ENCODE data around the gene ALKAL2.

The ALKAL2 gene

GRCh38 chr2:253202-253638 is 34.7 kb downstream of the ALKAL2 start:
- Histone ChIP-seq H3K27ac (ENCODE audit: low read depth, low read length) (no peak overlapping the region), H3K27me3 (ENCODE audit: control insufficient read depth in 1 of 2, insufficient read depth in 2 of 2, low read length in 2 of 2) (no peaks in the 10 kb centered on the region), H3K36me3 (ENCODE audit: control insufficient read depth in 1 of 2, insufficient read depth in 2 of 2, low read length in 2 of 2) (peaks cover 9 to 14% of the 10 kb centered on the region in 2 donors), H3K9me3 (ENCODE audit: control insufficient read depth in 1 of 2, low read length in 2 of 2) (peaks cover 0 to 6% of the 10 kb centered on the region in 2 donors), H3K4me3 (ENCODE audit: low read depth in 1 of 2, low read length in 2 of 2) (no peak overlapping the region), H3K9ac (ENCODE audit: low read depth in 1 of 2, low read length in 2 of 2) (no peak overlapping the region), H3K4me1 (ENCODE audit: control insufficient read depth in 1 of 2, insufficient read depth in 2 of 2, low read length in 2 of 2) (no peaks in the 10 kb centered on the region)

- Histone ChIP-seq H3K36me3 (ENCODE audit: control insufficient read depth in 1 of 2, insufficient read depth in 2 of 2, low read length in 2 of 2) (peaks cover 9 to 14% of the 10 kb centered on the region in 2 donors), H3K4me1 (ENCODE audit: control insufficient read depth in 1 of 2, insufficient read depth in 2 of 2, low read length in 2 of 2) (no peaks in the 10 kb centered on the region), H3K9me3 (ENCODE audit: control insufficient read depth in 1 of 2, low read length in 2 of 2) (no peaks in the 10 kb centered on the region), H3K27ac (ENCODE audit: low read depth, low read length) (no peak overlapping the region), H3K4me3 (ENCODE audit: low read depth in 1 of 2, low read length in 2 of 2) (no peak overlapping the region), H3K9ac (ENCODE audit: low read depth in 1 of 2, low read length in 2 of 2) (no peak overlapping the region), H3K27me3 (ENCODE audit: control insufficient read depth in 1 of 2, insufficient read depth in 2 of 2, low read length in 2 of 2) (no peaks in the 10 kb centered on the region)
These were observed 35.8 kb downstream of the ALKAL2 start for GRCh38 chr2:252001-252602.

- Histone ChIP-seq H3K36me3 (ENCODE audit: control insufficient read depth in 1 of 2, insufficient read depth in 2 of 2, low read length in 2 of 2) (peaks cover 16 to 23% of the 10 kb centered on the region in 2 donors), H3K4me3 (ENCODE audit: low read depth in 1 of 2, low read length in 2 of 2) (no peak overlapping the region), H3K9me3 (ENCODE audit: control insufficient read depth in 1 of 2, low read length in 2 of 2) (no peaks in the 10 kb centered on the region), H3K9ac (ENCODE audit: low read depth in 1 of 2, low read length in 2 of 2) (no peak overlapping the region), H3K4me1 (ENCODE audit: control insufficient read depth in 1 of 2, insufficient read depth in 2 of 2, low read length in 2 of 2) (no peaks in the 10 kb centered on the region), H3K27ac (ENCODE audit: low read depth, low read length) (no peak overlapping the region), H3K27me3 (ENCODE audit: control insufficient read depth in 1 of 2, insufficient read depth in 2 of 2, low read length in 2 of 2) (no peaks in the 10 kb centered on the region)
These were observed 38.3 kb downstream of the ALKAL2 start for GRCh38 chr2:249538-250042.

- H3K4me3 ChIP-seq (ENCODE audit: low read depth in 1 of 2, low read length in 2 of 2), result no peak overlapping the region
- H3K27me3 ChIP-seq (ENCODE audit: control insufficient read depth in 1 of 2, insufficient read depth in 2 of 2, low read length in 2 of 2), result no peaks in the 10 kb centered on the region
- H3K4me1 ChIP-seq (ENCODE audit: control insufficient read depth in 1 of 2, insufficient read depth in 2 of 2, low read length in 2 of 2), result no peaks in the 10 kb centered on the region
- peaks cover 18 to 28% of the 10 kb centered on the region in 2 donors for H3K36me3 ChIP-seq (ENCODE audit: control insufficient read depth in 1 of 2, insufficient read depth in 2 of 2, low read length in 2 of 2)
- H3K27ac ChIP-seq (ENCODE audit: low read depth, low read length), result no peak overlapping the region
- H3K9me3 ChIP-seq (ENCODE audit: control insufficient read depth in 1 of 2, low read length in 2 of 2), result no peaks in the 10 kb centered on the region
- H3K9ac ChIP-seq (ENCODE audit: low read depth in 1 of 2, low read length in 2 of 2), result no peak overlapping the region
These were observed 39.2 kb downstream of the ALKAL2 start for GRCh38 chr2:248724-249123.

- H3K4me1 ChIP-seq (ENCODE audit: control insufficient read depth in 1 of 2, insufficient read depth in 2 of 2, low read length in 2 of 2), result no peaks in the 10 kb centered on the region
- H3K27me3 ChIP-seq (ENCODE audit: control insufficient read depth in 1 of 2, insufficient read depth in 2 of 2, low read length in 2 of 2), result no peaks in the 10 kb centered on the region
- no peak overlapping the region for H3K27ac ChIP-seq (ENCODE audit: low read depth, low read length)
- H3K4me3 ChIP-seq (ENCODE audit: low read depth in 1 of 2, low read length in 2 of 2), result no peak overlapping the region
- H3K36me3 ChIP-seq (ENCODE audit: control insufficient read depth in 1 of 2, insufficient read depth in 2 of 2, low read length in 2 of 2), result peaks cover 19 to 30% of the 10 kb centered on the region in 2 donors
- no peaks in the 10 kb centered on the region for H3K9me3 ChIP-seq (ENCODE audit: control insufficient read depth in 1 of 2, low read length in 2 of 2)
- no peak overlapping the region for H3K9ac ChIP-seq (ENCODE audit: low read depth in 1 of 2, low read length in 2 of 2)
These were observed 41.3 kb downstream of the ALKAL2 start for GRCh38 chr2:246489-247144.

GRCh38 chr2:244547-244946 is 43.3 kb downstream of the ALKAL2 start:
- no peaks in the 10 kb centered on the region for H3K27me3 ChIP-seq (ENCODE audit: control insufficient read depth in 1 of 2, insufficient read depth in 2 of 2, low read length in 2 of 2)
- H3K36me3 ChIP-seq (ENCODE audit: control insufficient read depth in 1 of 2, insufficient read depth in 2 of 2, low read length in 2 of 2), result peaks cover 16 to 38% of the 10 kb centered on the region in 2 donors
- H3K4me1 ChIP-seq (ENCODE audit: control insufficient read depth in 1 of 2, insufficient read depth in 2 of 2, low read length in 2 of 2), result no peaks in the 10 kb centered on the region
- no peaks in the 10 kb centered on the region for H3K9me3 ChIP-seq (ENCODE audit: control insufficient read depth in 1 of 2, low read length in 2 of 2)
- H3K27ac ChIP-seq (ENCODE audit: low read depth, low read length), result no peak overlapping the region
- H3K9ac ChIP-seq (ENCODE audit: low read depth in 1 of 2, low read length in 2 of 2), result no peak overlapping the region
- no peak overlapping the region for H3K4me3 ChIP-seq (ENCODE audit: low read depth in 1 of 2, low read length in 2 of 2)

- Histone ChIP-seq H3K36me3 (ENCODE audit: control insufficient read depth in 1 of 2, insufficient read depth in 2 of 2, low read length in 2 of 2) (peaks cover 10 to 23% of the 10 kb centered on the region in 2 donors), H3K27ac (ENCODE audit: low read depth, low read length) (no peak overlapping the region), H3K4me3 (ENCODE audit: low read depth in 1 of 2, low read length in 2 of 2) (no peak overlapping the region), H3K9ac (ENCODE audit: low read depth in 1 of 2, low read length in 2 of 2) (no peak overlapping the region), H3K9me3 (ENCODE audit: control insufficient read depth in 1 of 2, low read length in 2 of 2) (no peaks in the 10 kb centered on the region), H3K4me1 (ENCODE audit: control insufficient read depth in 1 of 2, insufficient read depth in 2 of 2, low read length in 2 of 2) (no peaks in the 10 kb centered on the region), H3K27me3 (ENCODE audit: control insufficient read depth in 1 of 2, insufficient read depth in 2 of 2, low read length in 2 of 2) (no peaks in the 10 kb centered on the region)
These were observed 49.0 kb downstream of the ALKAL2 start for GRCh38 chr2:238869-239268.

- no peak overlapping the region for H3K4me3 ChIP-seq (ENCODE audit: low read depth in 1 of 2, low read length in 2 of 2)
- H3K27me3 ChIP-seq (ENCODE audit: control insufficient read depth in 1 of 2, insufficient read depth in 2 of 2, low read length in 2 of 2), result no peaks in the 10 kb centered on the region
- H3K9me3 ChIP-seq (ENCODE audit: control insufficient read depth in 1 of 2, low read length in 2 of 2), result no peaks in the 10 kb centered on the region
- H3K4me1 ChIP-seq (ENCODE audit: control insufficient read depth in 1 of 2, insufficient read depth in 2 of 2, low read length in 2 of 2), result no peaks in the 10 kb centered on the region
- H3K9ac ChIP-seq (ENCODE audit: low read depth in 1 of 2, low read length in 2 of 2), result no peak overlapping the region
- peaks cover 8 to 18% of the 10 kb centered on the region in 2 donors for H3K36me3 ChIP-seq (ENCODE audit: control insufficient read depth in 1 of 2, insufficient read depth in 2 of 2, low read length in 2 of 2)
- no peak overlapping the region for H3K27ac ChIP-seq (ENCODE audit: low read depth, low read length)
These were observed 49.5 kb downstream of the ALKAL2 start for GRCh38 chr2:238431-238830.

- no peaks in the 10 kb centered on the region for H3K27me3 ChIP-seq (ENCODE audit: control insufficient read depth in 1 of 2, insufficient read depth in 2 of 2, low read length in 2 of 2)
- no peaks in the 10 kb centered on the region for H3K4me1 ChIP-seq (ENCODE audit: control insufficient read depth in 1 of 2, insufficient read depth in 2 of 2, low read length in 2 of 2)
- H3K4me3 ChIP-seq (ENCODE audit: low read depth in 1 of 2, low read length in 2 of 2), result no peak overlapping the region
- no peaks in the 10 kb centered on the region for H3K9me3 ChIP-seq (ENCODE audit: control insufficient read depth in 1 of 2, low read length in 2 of 2)
- no peak overlapping the region for H3K27ac ChIP-seq (ENCODE audit: low read depth, low read length)
- H3K9ac ChIP-seq (ENCODE audit: low read depth in 1 of 2, low read length in 2 of 2), result no peak overlapping the region
- peaks cover 12 to 16% of the 10 kb centered on the region in 2 donors for H3K36me3 ChIP-seq (ENCODE audit: control insufficient read depth in 1 of 2, insufficient read depth in 2 of 2, low read length in 2 of 2)
These were observed 50.0 kb downstream of the ALKAL2 start for GRCh38 chr2:237878-238277.

- H3K36me3 ChIP-seq (ENCODE audit: control insufficient read depth in 1 of 2, insufficient read depth in 2 of 2, low read length in 2 of 2), result peaks cover 12% of the 10 kb centered on the region in 2 donors
- H3K9ac ChIP-seq (ENCODE audit: low read depth in 1 of 2, low read length in 2 of 2), result no peak overlapping the region
- no peaks in the 10 kb centered on the region for H3K4me1 ChIP-seq (ENCODE audit: control insufficient read depth in 1 of 2, insufficient read depth in 2 of 2, low read length in 2 of 2)
- no peaks in the 10 kb centered on the region for H3K9me3 ChIP-seq (ENCODE audit: control insufficient read depth in 1 of 2, low read length in 2 of 2)
- no peak overlapping the region for H3K27ac ChIP-seq (ENCODE audit: low read depth, low read length)
- H3K4me3 ChIP-seq (ENCODE audit: low read depth in 1 of 2, low read length in 2 of 2), result no peak overlapping the region
- no peaks in the 10 kb centered on the region for H3K27me3 ChIP-seq (ENCODE audit: control insufficient read depth in 1 of 2, insufficient read depth in 2 of 2, low read length in 2 of 2)
These were observed 50.8 kb downstream of the ALKAL2 start for GRCh38 chr2:236993-237539.
